ENCODE data around the gene SUCNR1.
"Not testable (repeated sequence)": the region's sequence is repeated elsewhere in the genome, so short reads cannot be mapped to it uniquely, and the experiment has no call there.

GRCh38 chr3:151898121-151898520 lies 24.7 kb downstream of the SUCNR1 start:
- not testable (repeated sequence) for TF ChIP-seq CTCF, EP300, POLR2A (IDR thresholded peaks at IDR 0.05)
